H1 (cell line): ENCODE data around the gene HS6ST1. TPM values are rescaled to one million over a fixed set of nuclear protein-coding genes. Genes with fewer than 3 reads are reported as not detected.

Source experiments
- BACH1 ChIP-seq: IDR thresholded peaks from 2 replicates; pipeline ENCODE4 v1.6.1; 2012; ENCODE audit warnings: low read length, improper control_type of control experiment
- CBX5 ChIP-seq: fragments of 300-800, 300-1000 bp; sonication (generic); IDR thresholded peaks from 2 replicates; pipeline ENCODE4 v1.7.1; 2016; ENCODE audit warnings: antibody characterized with exemption, low read length, low read depth
- CHD2 ChIP-seq: IDR thresholded peaks from 2 replicates; pipeline ENCODE4 v1.6.1; 2012; ENCODE audit warnings: low read length, improper control_type of control experiment
- CREB1 ChIP-seq: IDR thresholded peaks from 2 replicates; pipeline ENCODE4 v1.6.1; 2012; ENCODE audit warnings: inconsistent platforms
- CTBP2 ChIP-seq: IDR thresholded peaks from 2 replicates; pipeline ENCODE4 v1.7.0; 2011; ENCODE audit warnings: borderline replicate concordance, mild to moderate bottlenecking, moderate library complexity, mixed read lengths, low read length; ENCODE audit not compliant: insufficient read depth, insufficient read length
- EP300 ChIP-seq, 2 experiments: IDR thresholded peaks; 1 replicate in 1 of 2; 2 replicates in 1 of 2; pipeline ENCODE4 v1.6.1; 2011 to 2012; ENCODE audit warnings: low read depth in 2 of 2, low read length in 2 of 2, mild to moderate bottlenecking in 2 of 2, borderline replicate concordance in 1 of 2, inconsistent platforms in 1 of 2, moderate library complexity in 1 of 2
- FOSL1 ChIP-seq: IDR thresholded peaks from 2 replicates; pipeline ENCODE4 v1.6.1; 2011; ENCODE audit warnings: mild to moderate bottlenecking, low read depth, low read length, moderate library complexity; ENCODE audit not compliant: insufficient read depth
- GTF2F1 ChIP-seq: IDR thresholded peaks from 2 replicates; pipeline ENCODE4 v1.6.1; 2012; ENCODE audit warnings: low read depth, low read length, improper control_type of control experiment, borderline replicate concordance
- KDM5A ChIP-seq: fragments of 200-600 bp; IDR thresholded peaks from 2 replicates; pipeline ENCODE4 v1.7.1; 2012; ENCODE audit warnings: mild to moderate bottlenecking, low read length, inconsistent platforms, mixed read lengths
- PHF8 ChIP-seq: fragments of 200-600 bp; sonication (generic); conservative IDR thresholded peaks from 2 replicates; pipeline ENCODE4 v1.7.1; 2012; ENCODE audit warnings: low read depth, mild to moderate bottlenecking, inconsistent platforms, low read length, moderate library complexity
- POU5F1 ChIP-seq: IDR thresholded peaks from 2 replicates; pipeline ENCODE4 v1.6.1; 2011; ENCODE audit warnings: low read depth, mild to moderate bottlenecking, low read length, moderate library complexity
- RAD21 ChIP-seq, 2 experiments: IDR thresholded peaks in 1 of 2; conservative IDR thresholded peaks in 1 of 2; 2 replicates each; pipeline ENCODE4 v1.6.1; 2011; ENCODE audit warnings: low read depth in 2 of 2, low read length in 2 of 2, improper control_type of control experiment in 1 of 2, inconsistent platforms in 1 of 2, mild to moderate bottlenecking in 1 of 2, moderate library complexity in 1 of 2
- RBBP5 ChIP-seq: IDR thresholded peaks from 2 replicates; pipeline ENCODE4 v1.7.1; 2012; ENCODE audit warnings: low read depth, mild to moderate bottlenecking, inconsistent platforms, low read length, moderate library complexity, borderline replicate concordance
- RNF2 ChIP-seq: fragments of 200-900, 300-1000 bp; sonication (generic); IDR thresholded peaks from 2 replicates; pipeline ENCODE4 v1.7.1; 2016; ENCODE audit warnings: borderline replicate concordance, low read depth, mild to moderate bottlenecking, antibody characterized with exemption, low read length; ENCODE audit not compliant: poor library complexity, severe bottlenecking; ENCODE audit errors: missing control alignments
- RXRA ChIP-seq: IDR thresholded peaks from 2 replicates; pipeline ENCODE4 v1.6.1; 2011; ENCODE audit warnings: low read depth, mild to moderate bottlenecking, low read length, moderate library complexity; ENCODE audit not compliant: insufficient read depth
- SIX5 ChIP-seq: IDR thresholded peaks from 2 replicates; pipeline ENCODE4 v1.6.1; 2011; ENCODE audit warnings: mild to moderate bottlenecking, low read depth, low read length
- SP4 ChIP-seq: IDR thresholded peaks from 2 replicates; pipeline ENCODE4 v1.6.1; 2012; ENCODE audit warnings: low read length, inconsistent platforms
- SUZ12 ChIP-seq: fragments of 200-600 bp; sonication (generic); IDR thresholded peaks from 2 replicates; pipeline ENCODE4 v1.6.1; 2012; ENCODE audit warnings: mild to moderate bottlenecking, inconsistent platforms, low read length, moderate library complexity, mixed read lengths
- polyA plus RNA-seq, 7 experiments: library from polyadenylated mRNA; depleted of rRNA in 3 of 7; stranded (reverse) in 5 of 7; unstranded in 2 of 7; fragments of >200 nt in 5 of 7; fragments of 200-250 nt in 2 of 7; gene quantifications; 1 replicate in 5 of 7; 2 replicates in 1 of 7; 4 replicates in 1 of 7; pipeline versions ENCODE4 v1.2.1 to v1.2.3, GENCODE V29; 2011 to 2013; ENCODE audit warnings: missing spikeins in 2 of 7, mixed read lengths in 2 of 7
- total RNA-seq: library from RNA; stranded (reverse); fragmentation: NEBNext Ultra II Directional; extraction: Animal tissue kit (Norgen Biotek cat#: 25700); gene quantifications from 2 replicates; pipeline ENCODE4 v1.2.1, GENCODE V29; 2021
- TF ChIP-seq, protein P1 (sequence below), 3 experiments: IDR thresholded peaks; 1 replicate in 2 of 3; 2 replicates in 1 of 3; pipeline versions ENCODE4 v1.5.1 to v1.6.1; 2011; ENCODE audit warnings: low read length in 3 of 3, mild to moderate bottlenecking in 3 of 3, inconsistent platforms in 2 of 3, low read depth in 1 of 3, moderate library complexity in 1 of 3; ENCODE audit not compliant: insufficient read depth in 1 of 3; ENCODE audit errors: control extremely low read depth in 1 of 3

HS6ST1 gene
- total and polyA plus RNA-seq, 2 of the 8 experiments (the other 6 are each of a cell fraction or from before 2014, with no cell fraction given) = 37.4 to 74.6 TPM

DNA sequence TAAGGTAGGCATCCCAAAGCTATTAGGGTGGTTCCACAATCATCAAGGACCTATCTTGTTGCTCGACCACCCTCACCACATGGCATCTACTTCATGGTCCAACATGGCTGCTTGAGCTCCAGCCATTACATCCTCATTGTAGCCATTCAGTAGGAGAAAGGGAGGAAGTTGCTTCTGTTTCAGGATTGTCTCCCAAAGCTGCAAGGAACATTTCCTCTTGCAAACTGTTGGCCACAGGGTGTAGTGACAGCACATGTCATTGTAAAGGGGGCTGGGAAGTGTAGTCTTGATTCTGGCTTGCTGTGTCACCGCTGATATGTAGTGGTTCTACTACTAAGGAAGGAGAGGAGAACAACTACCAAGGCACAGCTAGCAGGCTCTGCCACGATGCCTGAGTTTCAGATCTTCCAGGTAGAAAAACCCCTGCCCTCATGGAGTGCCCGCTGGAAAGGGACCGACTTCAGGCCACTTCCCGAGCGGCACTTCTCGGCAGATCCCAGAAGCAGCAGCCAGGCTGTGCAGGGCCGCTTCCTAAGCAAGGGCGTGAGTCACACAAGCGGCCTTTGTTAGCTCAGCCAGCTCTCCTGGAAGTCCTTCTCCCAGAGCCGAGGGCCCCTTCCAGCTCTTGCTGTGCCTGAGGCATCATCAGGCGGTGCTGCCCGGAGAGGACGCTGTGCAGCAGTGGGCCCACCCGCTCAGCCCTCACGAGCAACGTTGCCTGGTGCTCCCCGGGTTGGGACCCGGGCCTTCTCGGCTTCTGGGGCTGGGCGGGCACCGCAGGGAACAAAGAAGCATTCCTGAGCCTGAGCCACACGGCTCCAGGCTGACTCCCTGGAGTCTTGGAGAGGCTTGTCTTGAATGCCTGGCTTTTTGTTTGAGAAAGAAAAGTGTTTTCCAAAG is 58.2 kb downstream of the HS6ST1 start (continued):
- TF ChIP-seq RXRA (no peak), RAD21 (IDR thresholded peaks at IDR 0.05 in 1 of 2, conservative IDR thresholded peaks at IDR 0.05 in 1 of 2; ENCODE audit: low read depth in 2 of 2, low read length in 2 of 2) (0 out of 4 replicates have a peak, but pooled peaks of 1 of the 2 experiments have one; percentile 3), RNF2 (no peak), KDM5A (no peak), PHF8 (no peak), SIX5 (no peak), CREB1 (no peak), BACH1 (no peak), SUZ12 (no peak), SP4 (no peak), POU5F1 (no peak), CTBP2 (peak; percentile 70), FOSL1 (no peak), RBBP5 (no peak), EP300 (IDR thresholded peaks at IDR 0.05; ENCODE audit: borderline replicate concordance in 1 of 2, low read depth in 2 of 2, low read length in 2 of 2) (no peak), CHD2 (no peak), CBX5 (no peak), GTF2F1 (no peak)
- TF ChIP-seq, protein P1, sequence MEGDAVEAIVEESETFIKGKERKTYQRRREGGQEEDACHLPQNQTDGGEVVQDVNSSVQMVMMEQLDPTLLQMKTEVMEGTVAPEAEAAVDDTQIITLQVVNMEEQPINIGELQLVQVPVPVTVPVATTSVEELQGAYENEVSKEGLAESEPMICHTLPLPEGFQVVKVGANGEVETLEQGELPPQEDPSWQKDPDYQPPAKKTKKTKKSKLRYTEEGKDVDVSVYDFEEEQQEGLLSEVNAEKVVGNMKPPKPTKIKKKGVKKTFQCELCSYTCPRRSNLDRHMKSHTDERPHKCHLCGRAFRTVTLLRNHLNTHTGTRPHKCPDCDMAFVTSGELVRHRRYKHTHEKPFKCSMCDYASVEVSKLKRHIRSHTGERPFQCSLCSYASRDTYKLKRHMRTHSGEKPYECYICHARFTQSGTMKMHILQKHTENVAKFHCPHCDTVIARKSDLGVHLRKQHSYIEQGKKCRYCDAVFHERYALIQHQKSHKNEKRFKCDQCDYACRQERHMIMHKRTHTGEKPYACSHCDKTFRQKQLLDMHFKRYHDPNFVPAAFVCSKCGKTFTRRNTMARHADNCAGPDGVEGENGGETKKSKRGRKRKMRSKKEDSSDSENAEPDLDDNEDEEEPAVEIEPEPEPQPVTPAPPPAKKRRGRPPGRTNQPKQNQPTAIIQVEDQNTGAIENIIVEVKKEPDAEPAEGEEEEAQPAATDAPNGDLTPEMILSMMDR (IDR thresholded peaks at IDR 0.05; ENCODE audit: control extremely low read depth in 1 of 3, insufficient read depth in 1 of 3, low read depth in 1 of 3, low read length in 3 of 3) = peak in 1 of 3 experiments; percentile 5; a peak in 1 of 4 replicates
